Gastrocnemius medialis (tissue), 4 donors: ENCODE measurements around the gene PPIC. TPM values are rescaled to one million over a fixed set of nuclear protein-coding genes. Genes with fewer than 3 reads are reported as not detected.

Source experiments
- ATAC-seq, 2 donors: fragments of 150-250 bp; one replicate each; pipeline ENCODE4 v1.9.1; 2016
- DNase-seq, 2 donors: peaks; one replicate each; pipeline ENCODE4 v3.0.0-alpha.2; 2019
- H3K27ac ChIP-seq, 4 donors: fragments of 200-600 bp; sonication (generic); 1 replicate in 1 of 4; 2 replicates in 3 of 4; pipeline ENCODE4 v1.5.1; 2016 to 2018; ENCODE audit warnings: mild to moderate bottlenecking in 2 of 4, moderate library complexity in 1 of 4
- H3K27me3 ChIP-seq, 3 donors: fragments of 200-600 bp; sonication (generic) in 2 of 3; 1 replicate in 1 of 3; 2 replicates in 2 of 3; pipeline versions ENCODE4 v1.5.1 to v1.6.0; 2016 to 2019; ENCODE audit warnings: mild to moderate bottlenecking in 1 of 3, moderate library complexity in 1 of 3
- H3K36me3 ChIP-seq, 2 donors: fragments of 200-600 bp; sonication (generic) in 1 of 2; one replicate each; pipeline ENCODE4 v1.5.1; 2017 to 2018
- H3K4me1 ChIP-seq, 2 donors: fragments of 200-600 bp; sonication (generic) in 1 of 2; one replicate each; pipeline ENCODE4 v1.5.1; 2016 to 2017; ENCODE audit warnings: mild to moderate bottlenecking in 2 of 2
- H3K4me3 ChIP-seq, 4 donors: fragments of 200-600 bp; sonication (generic) in 3 of 4; 1 replicate in 1 of 4; 2 replicates in 3 of 4; pipeline ENCODE4 v1.5.1; 2016 to 2019; ENCODE audit warnings: mild to moderate bottlenecking in 2 of 4
- H3K9me3 ChIP-seq, 3 donors: fragments of 200-600 bp; sonication (generic) in 2 of 3; 1 replicate in 1 of 3; 2 replicates in 2 of 3; pipeline ENCODE4 v1.5.1; 2016 to 2019
- POLR2A ChIP-seq, 2 donors: fragments of 450-650 bp; IDR thresholded peaks; one replicate each; pipeline ENCODE4 v1.6.1; 2017; ENCODE audit warnings: antibody characterized with exemption in 2 of 2, mild to moderate bottlenecking in 2 of 2, moderate library complexity in 2 of 2
- in situ Hi-C, 4 donors: fragments of 200-750 bp; cut with MboI; loops; one replicate each; pipeline versions ENCODE4 v1.15.0 to v1.8.0; 2017; ENCODE audit warnings: low sequenced_read_pairs in 4 of 4
- intact Hi-C: fragments of 100-400 bp; cut with DNase I; formaldehyde crosslinking; loops from one replicate; pipeline ENCODE4 v1.15.1; 2023; ENCODE audit warnings: low total_unique reads
- total RNA-seq, 4 donors: library from RNA; depleted of rRNA; stranded (reverse); fragments of >200 nt; gene quantifications; one replicate each; pipeline versions ENCODE4 v1.1.0 to v1.2.3, GENCODE V29; 2016
- TF ChIP-seq, protein P1 (sequence below), 5 experiments: fragments of 450-650 bp in 3 of 5; fragments of 200-600 bp in 2 of 5; sonication (generic) in 2 of 5; IDR thresholded peaks in 4 of 5; conservative IDR thresholded peaks in 1 of 5; 1 replicate in 4 of 5; 2 replicates in 1 of 5; pipeline ENCODE4 v1.5.1; 2016 to 2019; ENCODE audit warnings: antibody characterized with exemption in 5 of 5, mild to moderate bottlenecking in 3 of 5, moderate library complexity in 3 of 5

The PPIC gene
- total RNA-seq, 4 donors from 2014 or later: 10.3 to 29.8 (median 20.2) TPM

DNA sequence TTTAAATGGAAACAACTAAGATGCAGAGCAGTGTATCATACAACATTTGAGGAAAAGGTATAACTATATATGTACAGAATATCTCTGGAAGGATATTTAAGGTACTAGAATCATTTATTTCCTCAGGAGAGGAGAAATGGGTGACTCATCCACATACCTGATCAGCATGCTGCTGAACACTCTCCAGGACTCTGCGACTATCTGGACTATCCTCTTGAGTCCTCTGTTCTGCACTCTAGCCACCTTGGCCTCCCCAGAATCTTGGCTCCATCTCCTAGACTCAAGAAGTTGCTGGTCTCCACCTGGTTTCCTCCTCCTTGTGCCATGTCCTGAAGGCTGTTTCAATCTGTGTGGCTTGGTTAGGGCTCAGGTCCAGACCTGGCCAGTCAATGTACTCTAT lies 43.7 kb upstream of the PPIC start:
- no peak overlapping the region for H3K4me3 ChIP-seq
- no peaks in the 10 kb centered on the region for H3K9me3 ChIP-seq
- TF ChIP-seq POLR2A (IDR thresholded peaks at IDR 0.05): no peak
- TF ChIP-seq, protein P1, sequence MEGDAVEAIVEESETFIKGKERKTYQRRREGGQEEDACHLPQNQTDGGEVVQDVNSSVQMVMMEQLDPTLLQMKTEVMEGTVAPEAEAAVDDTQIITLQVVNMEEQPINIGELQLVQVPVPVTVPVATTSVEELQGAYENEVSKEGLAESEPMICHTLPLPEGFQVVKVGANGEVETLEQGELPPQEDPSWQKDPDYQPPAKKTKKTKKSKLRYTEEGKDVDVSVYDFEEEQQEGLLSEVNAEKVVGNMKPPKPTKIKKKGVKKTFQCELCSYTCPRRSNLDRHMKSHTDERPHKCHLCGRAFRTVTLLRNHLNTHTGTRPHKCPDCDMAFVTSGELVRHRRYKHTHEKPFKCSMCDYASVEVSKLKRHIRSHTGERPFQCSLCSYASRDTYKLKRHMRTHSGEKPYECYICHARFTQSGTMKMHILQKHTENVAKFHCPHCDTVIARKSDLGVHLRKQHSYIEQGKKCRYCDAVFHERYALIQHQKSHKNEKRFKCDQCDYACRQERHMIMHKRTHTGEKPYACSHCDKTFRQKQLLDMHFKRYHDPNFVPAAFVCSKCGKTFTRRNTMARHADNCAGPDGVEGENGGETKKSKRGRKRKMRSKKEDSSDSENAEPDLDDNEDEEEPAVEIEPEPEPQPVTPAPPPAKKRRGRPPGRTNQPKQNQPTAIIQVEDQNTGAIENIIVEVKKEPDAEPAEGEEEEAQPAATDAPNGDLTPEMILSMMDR (IDR thresholded peaks at IDR 0.05 in 4 of 5, conservative IDR thresholded peaks at IDR 0.05 in 1 of 5): no peak
- intact Hi-C loops: no loop called here
- in situ Hi-C loops: no loop called here
- no peak overlapping the region for H3K27ac ChIP-seq
- H3K4me1 ChIP-seq: no peaks in the 10 kb centered on the region
- no peaks in the 10 kb centered on the region for H3K36me3 ChIP-seq
- DNase-seq (no peak), ATAC-seq (no peak)
- peaks cover 0 to 20% (median 10%) of the 10 kb centered on the region in 3 donors for H3K27me3 ChIP-seq

GRCh38 chr5:123075521-123076163 lies 39.1 kb upstream of the PPIC start:
- no peak for ATAC-seq

GRCh38 chr5:123068368-123068938 lies 31.9 kb upstream of the PPIC start:
- H3K27me3 ChIP-seq: no peaks in the 10 kb centered on the region
- in situ Hi-C loops (no loop called here), intact Hi-C loops (no loop called here)
- no peak for TF ChIP-seq POLR2A (IDR thresholded peaks at IDR 0.05)
- TF ChIP-seq, protein P1 (IDR thresholded peaks at IDR 0.05 in 4 of 5, conservative IDR thresholded peaks at IDR 0.05 in 1 of 5): no peak
- H3K4me3 ChIP-seq: no peak overlapping the region
- H3K9me3 ChIP-seq: no peaks in the 10 kb centered on the region
- no peak for ATAC-seq
- H3K27ac ChIP-seq: no peak overlapping the region
- no peaks in the 10 kb centered on the region for H3K36me3 ChIP-seq
- no peaks in the 10 kb centered on the region for H3K4me1 ChIP-seq
- DNase-seq: no peak

More at GRCh38 chr5:123075521-123076163, 39.1 kb upstream of the PPIC start:
- Histone ChIP-seq H3K9me3 (no peaks in the 10 kb centered on the region), H3K4me1 (no peaks in the 10 kb centered on the region), H3K27ac (no peak overlapping the region), H3K4me3 (no peak overlapping the region), H3K36me3 (no peaks in the 10 kb centered on the region), H3K27me3 (peaks cover 0 to 4% (median 0%) of the 10 kb centered on the region in 3 donors)
- intact Hi-C loops: no loop called here
- in situ Hi-C loops: no loop called here
- no peak for DNase-seq
- TF ChIP-seq, protein P1 (IDR thresholded peaks at IDR 0.05 in 4 of 5, conservative IDR thresholded peaks at IDR 0.05 in 1 of 5): no peak
- TF ChIP-seq POLR2A (IDR thresholded peaks at IDR 0.05): no peak

DNA sequence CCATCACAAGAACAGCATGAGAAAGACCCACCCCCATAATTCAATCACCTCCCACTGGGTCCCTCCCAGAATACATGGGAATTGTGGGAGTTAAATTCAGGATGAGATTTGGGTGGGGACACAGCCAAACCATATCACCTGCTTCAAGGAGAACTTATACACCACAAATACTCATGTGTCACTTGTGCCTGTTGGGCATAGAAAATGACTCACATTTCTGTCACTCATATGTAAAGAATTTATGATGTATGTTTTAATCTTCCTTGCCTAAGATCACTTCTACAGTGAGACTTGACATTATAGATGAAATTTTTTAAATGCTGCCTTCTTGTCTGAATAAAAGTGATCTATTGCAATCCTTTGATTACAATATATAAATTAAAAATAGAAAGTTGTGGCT lies 29.5 kb upstream of the PPIC start:
- Histone ChIP-seq H3K36me3 (no peaks in the 10 kb centered on the region), H3K27ac (no peak overlapping the region), H3K4me1 (no peaks in the 10 kb centered on the region), H3K9me3 (no peaks in the 10 kb centered on the region), H3K27me3 (no peaks in the 10 kb centered on the region), H3K4me3 (no peak overlapping the region)
- intact Hi-C loops: no loop called here
- ATAC-seq (no peak), DNase-seq (no peak)
- in situ Hi-C loops: no loop called here
- TF ChIP-seq POLR2A (IDR thresholded peaks at IDR 0.05): no peak
- TF ChIP-seq, protein P1 (IDR thresholded peaks at IDR 0.05 in 4 of 5, conservative IDR thresholded peaks at IDR 0.05 in 1 of 5): no peak
